ENCODE measurements around the gene RASSF5.

The RASSF5 gene

DNA sequence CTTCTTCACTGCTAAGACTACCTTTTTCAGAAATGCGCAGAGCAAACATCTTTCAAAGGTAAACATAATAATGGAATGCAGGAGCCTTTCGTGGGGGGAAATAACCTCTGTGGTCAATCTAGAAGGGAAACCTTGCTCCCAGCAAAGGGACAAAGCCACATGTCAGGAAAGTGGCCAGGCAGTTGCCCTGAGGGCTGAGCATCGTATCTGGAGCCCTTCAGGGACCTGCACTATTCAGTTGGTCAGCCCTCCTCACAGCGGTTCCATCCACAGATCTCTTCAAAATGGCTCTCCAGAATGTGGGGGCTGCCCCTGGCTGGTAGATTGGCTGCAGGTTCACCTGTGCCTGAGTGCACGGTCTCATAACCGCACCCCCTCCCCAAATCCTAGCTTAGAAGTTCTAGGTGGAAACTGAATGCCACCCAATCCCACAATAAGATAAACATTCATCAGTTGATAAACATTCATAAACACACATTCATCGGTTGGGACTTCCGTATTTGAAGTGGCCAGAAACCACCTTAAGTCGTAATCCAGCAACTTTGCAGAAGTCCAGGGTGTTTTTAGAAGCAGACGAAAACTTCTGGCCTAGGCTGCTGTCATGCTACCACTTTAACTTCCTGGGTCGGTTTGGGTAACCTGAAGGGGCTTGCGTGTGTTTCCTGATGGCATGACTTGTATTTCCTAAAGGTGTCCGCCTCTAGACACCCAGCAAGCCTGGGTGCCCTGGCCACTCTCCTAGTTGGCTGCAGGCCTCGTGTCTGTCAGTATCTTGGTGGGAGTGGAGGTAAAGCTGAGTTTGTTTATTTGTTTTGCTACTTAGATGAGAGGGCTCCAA lies 50.5 kb downstream of the RASSF5 start:
- WGBS (ENCODE audit: insufficient coverage, insufficient read length), result no CpG with 5 or more reads among the region's 14 CpGs
- H3K36me3 ChIP-seq (ENCODE audit: control insufficient read depth, insufficient read depth, low read length), result no peaks in the 10 kb centered on the region
- H3K4me3 ChIP-seq (ENCODE audit: low read length), result peak overlapping the region; percentile 44; the same call in 1 of the 2 replicates
- peaks cover 2% of the 10 kb centered on the region; the same call in 1 of the 2 replicates for H3K4me1 ChIP-seq (ENCODE audit: control insufficient read depth, insufficient read depth, low read length)
- H3K27ac ChIP-seq (ENCODE audit: low read length), result no peak overlapping the region
- peaks cover 3% of the 10 kb centered on the region; the same call in 1 of the 2 replicates for H3K27me3 ChIP-seq (ENCODE audit: control insufficient read depth, insufficient read depth, low read length)
- DNase-seq (ENCODE audit: low read depth, low spot score), result no peak
- H3K9me3 ChIP-seq (ENCODE audit: control insufficient read depth, insufficient read depth, low read length), result no peaks in the 10 kb centered on the region

DNA sequence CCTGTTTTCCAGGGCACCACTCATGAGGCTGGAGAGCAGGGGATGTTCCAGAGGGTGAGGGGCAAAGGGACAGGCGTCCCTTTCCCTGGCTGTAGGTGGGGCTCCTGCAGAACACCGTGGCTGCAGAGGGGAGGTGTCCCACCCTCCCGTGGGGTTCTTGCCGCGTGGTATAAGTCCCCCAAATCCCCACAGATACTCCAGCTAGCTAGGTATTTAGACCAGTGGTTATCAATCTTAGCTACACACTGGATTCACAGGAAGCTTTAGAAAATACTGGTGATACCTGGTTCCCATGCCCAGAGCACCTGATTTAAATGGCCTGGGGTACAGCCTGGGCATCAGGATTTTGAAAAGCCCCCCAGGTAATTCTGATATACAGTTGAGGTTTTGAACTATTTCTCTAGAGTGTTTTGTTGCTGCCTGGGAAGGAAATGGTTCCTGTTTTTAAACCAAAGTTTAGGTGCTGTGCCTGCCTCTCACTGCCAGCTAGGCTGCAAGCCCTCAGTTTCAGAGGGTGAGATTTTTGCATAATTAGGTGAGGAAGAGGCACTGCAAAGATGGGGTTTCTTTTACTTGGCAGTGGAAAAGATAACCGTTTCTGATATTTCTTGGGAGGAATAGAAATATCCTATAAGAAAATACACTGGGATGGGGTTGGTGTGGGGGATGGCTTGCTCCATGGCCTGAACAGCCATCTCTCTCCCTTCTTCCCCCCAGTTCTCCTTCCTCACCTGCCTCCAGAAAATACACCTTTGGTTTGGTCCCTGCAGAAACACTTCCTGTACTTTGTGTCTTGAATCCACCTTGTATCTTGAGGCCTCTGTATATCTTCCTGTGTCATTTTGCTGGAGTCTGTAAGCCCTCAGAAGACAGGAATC lies 51.7 kb downstream of the RASSF5 start:
- no peak for DNase-seq (ENCODE audit: low read depth, low spot score)
- WGBS (ENCODE audit: insufficient coverage, insufficient read length), result no CpG with 5 or more reads among the region's 6 CpGs
- H3K27ac ChIP-seq (ENCODE audit: low read length), result no peak overlapping the region
- peaks cover 2% of the 10 kb centered on the region; the same call in 1 of the 2 replicates for H3K4me1 ChIP-seq (ENCODE audit: control insufficient read depth, insufficient read depth, low read length)
- no peaks in the 10 kb centered on the region for H3K9me3 ChIP-seq (ENCODE audit: control insufficient read depth, insufficient read depth, low read length)
- no peaks in the 10 kb centered on the region for H3K36me3 ChIP-seq (ENCODE audit: control insufficient read depth, insufficient read depth, low read length)
- no peak overlapping the region for H3K4me3 ChIP-seq (ENCODE audit: low read length)
- peaks cover 3% of the 10 kb centered on the region; the same call in 1 of the 2 replicates for H3K27me3 ChIP-seq (ENCODE audit: control insufficient read depth, insufficient read depth, low read length)

DNA sequence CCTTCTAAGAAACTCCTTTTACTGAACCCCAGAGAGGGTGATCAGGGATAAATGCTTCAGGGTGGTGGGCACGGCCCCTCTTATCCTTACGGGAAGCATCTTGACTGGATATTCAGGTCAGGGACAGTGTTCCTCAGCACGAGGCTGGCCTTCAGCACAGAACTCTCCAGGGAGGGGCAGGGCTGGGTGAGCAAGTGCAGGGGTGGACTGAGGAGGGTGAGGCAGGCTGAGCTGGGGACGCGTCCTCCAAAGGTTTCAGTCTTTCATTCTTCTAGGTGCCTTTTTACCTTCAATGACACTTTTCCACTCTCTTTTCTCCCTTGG lies 52.3 kb downstream of the RASSF5 start:
- H3K36me3 ChIP-seq (ENCODE audit: control insufficient read depth, insufficient read depth, low read length), result no peaks in the 10 kb centered on the region
- H3K9me3 ChIP-seq (ENCODE audit: control insufficient read depth, insufficient read depth, low read length), result no peaks in the 10 kb centered on the region
- no CpG with 5 or more reads among the region's 5 CpGs for WGBS (ENCODE audit: insufficient coverage, insufficient read length)
- H3K4me1 ChIP-seq (ENCODE audit: control insufficient read depth, insufficient read depth, low read length), result peaks cover 2% of the 10 kb centered on the region; the same call in 1 of the 2 replicates
- no peak overlapping the region for H3K27ac ChIP-seq (ENCODE audit: low read length)
- peaks cover 3% of the 10 kb centered on the region; the same call in 1 of the 2 replicates for H3K27me3 ChIP-seq (ENCODE audit: control insufficient read depth, insufficient read depth, low read length)
- DNase-seq (ENCODE audit: low read depth, low spot score), result no peak
- H3K4me3 ChIP-seq (ENCODE audit: low read length), result no peak overlapping the region

- Histone ChIP-seq H3K36me3 (ENCODE audit: control insufficient read depth, insufficient read depth, low read length) (no peaks in the 10 kb centered on the region), H3K27ac (ENCODE audit: low read length) (no peak overlapping the region), H3K9me3 (ENCODE audit: control insufficient read depth, insufficient read depth, low read length) (no peaks in the 10 kb centered on the region), H3K4me3 (ENCODE audit: low read length) (no peak overlapping the region), H3K27me3 (ENCODE audit: control insufficient read depth, insufficient read depth, low read length) (peaks cover 3% of the 10 kb centered on the region; the same call in 1 of the 2 replicates), H3K4me1 (ENCODE audit: control insufficient read depth, insufficient read depth, low read length) (peaks cover 2% of the 10 kb centered on the region; the same call in 1 of the 2 replicates)
- no peak for DNase-seq (ENCODE audit: low read depth, low spot score)
- WGBS (ENCODE audit: insufficient coverage, insufficient read length), result no CpG with 5 or more reads among the region's 10 CpGs
Observed at GRCh38 chr1:206560007-206560716, 52.8 kb downstream of the RASSF5 start.

GRCh38 chr1:206563367-206564207 lies 56.3 kb downstream of the RASSF5 start:
- Histone ChIP-seq H3K36me3 (ENCODE audit: control insufficient read depth, insufficient read depth, low read length) (no peaks in the 10 kb centered on the region), H3K9me3 (ENCODE audit: control insufficient read depth, insufficient read depth, low read length) (no peaks in the 10 kb centered on the region), H3K27ac (ENCODE audit: low read length) (no peak overlapping the region), H3K4me3 (ENCODE audit: low read length) (no peak overlapping the region), H3K4me1 (ENCODE audit: control insufficient read depth, insufficient read depth, low read length) (peaks cover 2% of the 10 kb centered on the region; the same call in 1 of the 2 replicates), H3K27me3 (ENCODE audit: control insufficient read depth, insufficient read depth, low read length) (no peaks in the 10 kb centered on the region)
- WGBS (ENCODE audit: insufficient coverage, insufficient read length), result no CpG with 5 or more reads among the region's 1 CpG
- no peak for DNase-seq (ENCODE audit: low read depth, low spot score)

DNA sequence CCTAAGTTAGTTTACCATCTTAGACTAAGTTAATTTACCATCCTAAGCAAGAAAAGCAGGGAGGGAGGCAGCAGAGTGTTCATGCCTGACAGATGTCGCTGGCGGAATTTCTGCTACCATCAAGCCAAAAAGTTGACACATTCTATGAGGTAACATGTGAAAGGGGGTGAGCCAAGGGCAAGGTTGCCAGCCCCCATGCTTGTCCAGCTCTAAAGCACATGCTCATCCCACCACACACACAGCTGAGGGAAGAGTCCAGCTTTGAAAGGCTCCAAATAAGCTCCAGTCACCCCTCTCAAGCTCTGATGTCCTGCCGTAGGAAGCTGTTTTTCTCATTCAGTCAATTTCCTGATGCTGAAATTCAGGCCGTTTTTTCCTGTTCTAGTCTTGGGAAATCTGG lies 58.7 kb downstream of the RASSF5 start:
- H3K27me3 ChIP-seq (ENCODE audit: control insufficient read depth, insufficient read depth, low read length), result no peaks in the 10 kb centered on the region
- no peaks in the 10 kb centered on the region for H3K9me3 ChIP-seq (ENCODE audit: control insufficient read depth, insufficient read depth, low read length)
- H3K36me3 ChIP-seq (ENCODE audit: control insufficient read depth, insufficient read depth, low read length), result no peaks in the 10 kb centered on the region
- H3K27ac ChIP-seq (ENCODE audit: low read length), result no peak overlapping the region
- no CpG with 5 or more reads among the region's 4 CpGs for WGBS (ENCODE audit: insufficient coverage, insufficient read length)
- no peaks in the 10 kb centered on the region; the same call in 1 of the 2 replicates for H3K4me1 ChIP-seq (ENCODE audit: control insufficient read depth, insufficient read depth, low read length)
- no peak for DNase-seq (ENCODE audit: low read depth, low spot score)
- H3K4me3 ChIP-seq (ENCODE audit: low read length), result no peak overlapping the region

GRCh38 chr1:206566999-206567398 lies 59.7 kb downstream of the RASSF5 start:
- Histone ChIP-seq H3K4me3 (ENCODE audit: low read length) (no peak overlapping the region), H3K27ac (ENCODE audit: low read length) (no peak overlapping the region), H3K36me3 (ENCODE audit: control insufficient read depth, insufficient read depth, low read length) (no peaks in the 10 kb centered on the region), H3K4me1 (ENCODE audit: control insufficient read depth, insufficient read depth, low read length) (no peaks in the 10 kb centered on the region; the same call in 1 of the 2 replicates), H3K9me3 (ENCODE audit: control insufficient read depth, insufficient read depth, low read length) (no peaks in the 10 kb centered on the region), H3K27me3 (ENCODE audit: control insufficient read depth, insufficient read depth, low read length) (no peaks in the 10 kb centered on the region)
- no peak for DNase-seq (ENCODE audit: low read depth, low spot score)
- no CpG with 5 or more reads among the region's 4 CpGs for WGBS (ENCODE audit: insufficient coverage, insufficient read length)

GRCh38 chr1:206568256-206568655 lies 60.9 kb downstream of the RASSF5 start:
- no peak for DNase-seq (ENCODE audit: low read depth, low spot score)
- Histone ChIP-seq H3K27ac (ENCODE audit: low read length) (no peak overlapping the region), H3K9me3 (ENCODE audit: control insufficient read depth, insufficient read depth, low read length) (no peaks in the 10 kb centered on the region), H3K27me3 (ENCODE audit: control insufficient read depth, insufficient read depth, low read length) (no peaks in the 10 kb centered on the region), H3K4me3 (ENCODE audit: low read length) (no peak overlapping the region), H3K36me3 (ENCODE audit: control insufficient read depth, insufficient read depth, low read length) (no peaks in the 10 kb centered on the region), H3K4me1 (ENCODE audit: control insufficient read depth, insufficient read depth, low read length) (no peaks in the 10 kb centered on the region; the same call in 1 of the 2 replicates)
- no CpG with 5 or more reads among the region's 10 CpGs for WGBS (ENCODE audit: insufficient coverage, insufficient read length)

DNA sequence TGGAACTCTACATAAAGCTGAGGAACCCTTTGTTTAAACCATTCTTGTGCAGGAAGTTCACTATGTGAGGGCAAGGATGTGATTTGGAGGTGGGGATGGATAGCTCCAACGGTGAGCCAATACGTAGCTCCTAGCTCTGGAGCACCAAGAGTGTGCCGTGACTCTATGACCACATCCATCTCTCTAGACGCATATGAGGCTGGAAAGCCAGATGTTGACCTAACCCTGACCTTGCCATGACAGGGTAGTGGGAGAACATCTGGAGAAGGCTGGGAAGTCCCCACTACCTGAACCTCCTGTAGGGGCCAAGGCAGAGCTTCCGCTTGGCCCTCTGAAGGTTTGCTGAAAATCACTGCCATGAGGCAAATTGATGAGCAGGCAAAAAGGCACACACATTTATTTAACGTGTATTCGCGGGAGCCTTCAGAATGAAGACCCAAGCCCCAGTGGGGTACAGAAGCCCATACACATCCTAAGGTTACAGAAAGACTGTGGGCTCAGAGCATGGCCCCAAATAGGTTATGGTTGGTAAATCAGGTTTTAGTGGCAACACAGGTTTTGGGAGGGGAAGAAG lies 61.5 kb downstream of the RASSF5 start:
- no peak overlapping the region for H3K4me3 ChIP-seq (ENCODE audit: low read length)
- no peak overlapping the region for H3K27ac ChIP-seq (ENCODE audit: low read length)
- no peaks in the 10 kb centered on the region for H3K27me3 ChIP-seq (ENCODE audit: control insufficient read depth, insufficient read depth, low read length)
- H3K9me3 ChIP-seq (ENCODE audit: control insufficient read depth, insufficient read depth, low read length), result no peaks in the 10 kb centered on the region
- H3K4me1 ChIP-seq (ENCODE audit: control insufficient read depth, insufficient read depth, low read length), result no peaks in the 10 kb centered on the region; the same call in 1 of the 2 replicates
- DNase-seq (ENCODE audit: low read depth, low spot score), result no peak
- no CpG with 5 or more reads among the region's 8 CpGs for WGBS (ENCODE audit: insufficient coverage, insufficient read length)
- no peaks in the 10 kb centered on the region for H3K36me3 ChIP-seq (ENCODE audit: control insufficient read depth, insufficient read depth, low read length)
